HL-60 (cell line): Measurements from ENCODE around the gene NDUFAF8.

ENCODE experiments used
- GABPA ChIP-seq: IDR thresholded peaks from 2 replicates; pipeline ENCODE4 v1.6.1; 2012; ENCODE audit warnings: low read depth
- POLR2AphosphoS5 ChIP-seq: IDR thresholded peaks from 2 replicates; pipeline ENCODE4 v1.6.1; 2012; ENCODE audit warnings: low read depth
- SPI1 ChIP-seq: IDR thresholded peaks from 2 replicates; pipeline ENCODE4 v1.6.1; 2012; ENCODE audit warnings: low read depth, mild to moderate bottlenecking, borderline replicate concordance
- TF ChIP-seq, protein P1 (sequence below): IDR thresholded peaks from one replicate; pipeline ENCODE4 v1.5.1; 2011; ENCODE audit warnings: low read length, control low read depth, inconsistent platforms; ENCODE audit not compliant: insufficient read depth
- TF ChIP-seq, protein P2 (sequence below): IDR thresholded peaks from 2 replicates; pipeline ENCODE4 v1.6.1; 2012; ENCODE audit warnings: low read depth; ENCODE audit not compliant: insufficient replicate concordance

DNA sequence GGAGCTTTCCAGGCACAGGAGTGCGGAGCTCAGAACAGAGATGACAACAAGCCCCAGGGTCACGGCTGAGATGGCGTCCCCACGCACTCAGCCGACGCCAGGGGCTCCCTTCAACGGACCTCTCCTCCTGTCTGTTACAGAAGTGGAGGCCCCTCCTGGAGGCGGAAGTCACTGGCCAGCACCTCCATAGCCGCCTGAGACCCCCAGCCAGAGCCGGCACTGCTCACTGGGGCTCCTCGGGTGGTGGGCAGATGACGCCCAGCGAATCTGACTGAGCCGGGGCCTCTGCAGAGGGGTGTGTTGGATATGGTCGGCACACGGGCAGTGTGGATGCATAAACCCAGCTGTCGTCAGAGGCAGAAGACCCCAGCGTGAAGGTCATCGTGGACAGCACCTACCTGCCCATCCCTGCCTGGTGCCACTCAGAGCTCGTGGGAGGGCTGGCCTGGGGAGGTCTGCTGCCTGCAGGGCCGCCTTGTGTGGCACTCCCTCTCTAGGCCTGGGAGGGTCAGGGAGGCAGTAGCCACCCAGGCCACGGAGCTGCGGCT, 20.0 kb downstream of the NDUFAF8 start:
- TF ChIP-seq, protein P1, sequence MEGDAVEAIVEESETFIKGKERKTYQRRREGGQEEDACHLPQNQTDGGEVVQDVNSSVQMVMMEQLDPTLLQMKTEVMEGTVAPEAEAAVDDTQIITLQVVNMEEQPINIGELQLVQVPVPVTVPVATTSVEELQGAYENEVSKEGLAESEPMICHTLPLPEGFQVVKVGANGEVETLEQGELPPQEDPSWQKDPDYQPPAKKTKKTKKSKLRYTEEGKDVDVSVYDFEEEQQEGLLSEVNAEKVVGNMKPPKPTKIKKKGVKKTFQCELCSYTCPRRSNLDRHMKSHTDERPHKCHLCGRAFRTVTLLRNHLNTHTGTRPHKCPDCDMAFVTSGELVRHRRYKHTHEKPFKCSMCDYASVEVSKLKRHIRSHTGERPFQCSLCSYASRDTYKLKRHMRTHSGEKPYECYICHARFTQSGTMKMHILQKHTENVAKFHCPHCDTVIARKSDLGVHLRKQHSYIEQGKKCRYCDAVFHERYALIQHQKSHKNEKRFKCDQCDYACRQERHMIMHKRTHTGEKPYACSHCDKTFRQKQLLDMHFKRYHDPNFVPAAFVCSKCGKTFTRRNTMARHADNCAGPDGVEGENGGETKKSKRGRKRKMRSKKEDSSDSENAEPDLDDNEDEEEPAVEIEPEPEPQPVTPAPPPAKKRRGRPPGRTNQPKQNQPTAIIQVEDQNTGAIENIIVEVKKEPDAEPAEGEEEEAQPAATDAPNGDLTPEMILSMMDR = no peak
- TF ChIP-seq POLR2AphosphoS5 = no peak
- TF ChIP-seq GABPA = no peak
- TF ChIP-seq, protein P2, sequence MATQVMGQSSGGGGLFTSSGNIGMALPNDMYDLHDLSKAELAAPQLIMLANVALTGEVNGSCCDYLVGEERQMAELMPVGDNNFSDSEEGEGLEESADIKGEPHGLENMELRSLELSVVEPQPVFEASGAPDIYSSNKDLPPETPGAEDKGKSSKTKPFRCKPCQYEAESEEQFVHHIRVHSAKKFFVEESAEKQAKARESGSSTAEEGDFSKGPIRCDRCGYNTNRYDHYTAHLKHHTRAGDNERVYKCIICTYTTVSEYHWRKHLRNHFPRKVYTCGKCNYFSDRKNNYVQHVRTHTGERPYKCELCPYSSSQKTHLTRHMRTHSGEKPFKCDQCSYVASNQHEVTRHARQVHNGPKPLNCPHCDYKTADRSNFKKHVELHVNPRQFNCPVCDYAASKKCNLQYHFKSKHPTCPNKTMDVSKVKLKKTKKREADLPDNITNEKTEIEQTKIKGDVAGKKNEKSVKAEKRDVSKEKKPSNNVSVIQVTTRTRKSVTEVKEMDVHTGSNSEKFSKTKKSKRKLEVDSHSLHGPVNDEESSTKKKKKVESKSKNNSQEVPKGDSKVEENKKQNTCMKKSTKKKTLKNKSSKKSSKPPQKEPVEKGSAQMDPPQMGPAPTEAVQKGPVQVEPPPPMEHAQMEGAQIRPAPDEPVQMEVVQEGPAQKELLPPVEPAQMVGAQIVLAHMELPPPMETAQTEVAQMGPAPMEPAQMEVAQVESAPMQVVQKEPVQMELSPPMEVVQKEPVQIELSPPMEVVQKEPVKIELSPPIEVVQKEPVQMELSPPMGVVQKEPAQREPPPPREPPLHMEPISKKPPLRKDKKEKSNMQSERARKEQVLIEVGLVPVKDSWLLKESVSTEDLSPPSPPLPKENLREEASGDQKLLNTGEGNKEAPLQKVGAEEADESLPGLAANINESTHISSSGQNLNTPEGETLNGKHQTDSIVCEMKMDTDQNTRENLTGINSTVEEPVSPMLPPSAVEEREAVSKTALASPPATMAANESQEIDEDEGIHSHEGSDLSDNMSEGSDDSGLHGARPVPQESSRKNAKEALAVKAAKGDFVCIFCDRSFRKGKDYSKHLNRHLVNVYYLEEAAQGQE = no peak
- no peak for TF ChIP-seq SPI1
